GM12892 (cell line): ENCODE measurements around the gene AMBP.

Experiments used
- DNase-seq: peaks from one replicate; pipeline ENCODE4 v3.0.0; 2011; ENCODE audit not compliant: insufficient read length
- FAIRE-seq: peaks from 2 replicates; lab custom pipeline; 2011; peaks lifted over from hg19 to GRCh38; lab: Jason Lieb, UNC
- POLR2A ChIP-seq: IDR thresholded peaks from 2 replicates; pipeline ENCODE4 v1.6.1; 2011; ENCODE audit warnings: low read depth, low read length, control low read depth
- POLR2AphosphoS5 ChIP-seq: IDR thresholded peaks from 2 replicates; pipeline ENCODE4 v1.6.1; 2011; ENCODE audit warnings: low read depth, low read length, control low read depth
- TAF1 ChIP-seq: IDR thresholded peaks from 2 replicates; pipeline ENCODE4 v1.6.1; 2011; ENCODE audit warnings: low read depth, mild to moderate bottlenecking, control low read depth, low read length, borderline replicate concordance

AMBP gene

DNA sequence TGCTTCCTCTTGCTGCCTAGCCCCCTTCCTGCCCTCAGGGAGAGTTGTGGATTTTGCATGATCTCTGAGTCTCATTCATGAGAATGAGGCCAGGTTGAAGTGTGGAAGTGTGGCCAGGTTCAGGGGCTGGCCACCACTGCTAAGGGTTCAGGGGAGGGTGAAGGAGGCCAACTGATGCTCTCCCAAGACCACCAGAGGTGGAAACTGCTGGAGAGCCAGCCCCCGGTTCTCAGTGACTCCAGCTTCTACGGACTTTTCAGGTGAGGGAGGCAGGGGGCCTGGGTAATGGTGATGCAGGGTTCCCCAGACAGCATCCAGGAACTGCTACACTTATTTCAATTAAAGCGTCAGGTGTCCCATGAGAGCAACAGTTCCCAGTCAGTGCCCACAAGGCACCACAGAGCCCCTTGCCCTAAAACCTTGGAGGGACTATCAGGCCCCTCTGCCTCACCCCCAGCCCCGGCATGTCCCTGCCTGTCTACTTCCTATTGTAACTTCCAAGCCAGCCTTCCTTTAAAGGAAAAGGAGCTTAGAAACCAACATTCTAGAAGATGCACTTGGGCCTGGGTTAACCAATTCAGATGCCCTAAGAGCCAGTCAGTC is 50.1 kb downstream of the AMBP start:
- DNase-seq, result no peak
- FAIRE-seq, result no peak
- no peak for TF ChIP-seq POLR2A
- TF ChIP-seq TAF1, result no peak
- no peak for TF ChIP-seq POLR2AphosphoS5

DNA sequence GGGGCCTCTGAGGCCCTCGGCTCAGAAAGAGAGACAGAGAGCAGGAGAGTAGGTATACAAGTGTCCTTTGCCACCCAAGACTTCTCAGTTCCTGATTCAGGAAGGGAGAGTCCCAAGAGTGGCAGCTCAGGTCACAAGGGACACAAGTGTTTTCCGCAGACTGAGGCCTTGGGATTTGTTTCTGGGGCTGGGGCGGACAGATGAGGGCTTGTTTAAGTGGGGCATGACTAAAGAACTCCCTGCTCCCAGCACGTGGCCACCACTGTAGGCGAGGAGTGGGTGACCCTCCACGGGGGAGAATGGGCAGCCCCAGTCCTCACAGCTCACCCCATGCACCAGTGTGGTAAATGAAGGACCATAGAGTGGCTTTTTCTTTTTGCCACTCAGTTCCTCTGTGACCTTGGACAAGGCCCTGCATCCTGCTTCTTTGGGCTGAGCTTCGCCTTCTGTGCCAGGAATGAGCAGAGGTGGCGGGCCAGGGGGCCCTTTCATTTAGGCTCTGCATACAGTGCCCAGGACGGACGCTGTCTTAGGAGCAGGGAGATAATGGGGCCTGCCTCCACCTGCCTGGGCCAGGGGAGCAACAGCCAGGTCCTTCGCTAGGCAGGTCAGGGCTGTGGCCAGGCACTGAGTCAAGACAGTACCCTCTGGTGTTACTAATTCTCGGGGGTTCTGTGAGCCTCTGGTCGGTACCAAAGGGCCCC is 50.8 kb downstream of the AMBP start:
- TF ChIP-seq TAF1 (no peak), POLR2A (no peak), POLR2AphosphoS5 (no peak)
- FAIRE-seq, result no peak
- DNase-seq, result no peak

DNA sequence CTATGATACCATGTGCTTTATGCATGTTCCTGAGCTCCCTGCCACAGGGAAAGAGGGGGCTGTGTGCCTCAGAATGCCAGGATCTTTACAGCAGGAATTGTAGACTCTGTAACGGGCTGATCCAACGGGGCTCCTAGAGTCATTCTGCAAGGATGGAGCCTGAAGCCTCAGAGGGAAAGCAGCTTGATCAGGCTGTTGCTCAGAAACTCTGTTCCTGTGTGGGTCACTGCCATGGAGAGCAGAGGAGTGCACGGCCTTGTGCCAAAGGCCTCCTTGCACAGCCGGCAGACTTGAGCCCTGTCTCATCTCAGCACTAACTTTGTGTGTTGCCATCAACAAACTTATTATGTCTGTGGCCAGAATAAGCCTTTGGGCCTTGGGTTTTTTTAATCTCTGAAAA is 51.8 kb downstream of the AMBP start:
- no peak for DNase-seq
- TF ChIP-seq POLR2A, result no peak
- no peak for FAIRE-seq

DNA sequence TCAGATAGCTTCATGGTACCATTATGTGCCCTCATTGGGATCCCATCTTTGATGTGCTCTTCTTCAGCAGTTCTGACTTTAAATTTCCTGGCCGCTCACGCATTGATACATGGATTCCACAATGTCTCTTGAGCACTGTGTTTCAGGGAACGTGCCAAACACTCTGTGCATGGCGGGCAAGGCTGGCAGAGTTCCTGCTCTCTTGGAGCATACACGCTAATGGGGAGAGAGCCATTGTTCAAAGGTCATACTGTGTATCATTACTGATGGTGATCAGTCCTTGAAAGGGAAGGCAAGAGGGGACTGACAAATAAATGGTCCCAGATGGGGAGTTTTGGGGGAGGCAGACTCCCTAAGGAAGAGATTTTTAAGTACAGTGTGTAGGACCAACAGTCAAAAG is 52.3 kb downstream of the AMBP start:
- no peak for TF ChIP-seq TAF1
- no peak for TF ChIP-seq POLR2AphosphoS5
- no peak for TF ChIP-seq POLR2A
- no peak for DNase-seq
- no peak for FAIRE-seq

DNA sequence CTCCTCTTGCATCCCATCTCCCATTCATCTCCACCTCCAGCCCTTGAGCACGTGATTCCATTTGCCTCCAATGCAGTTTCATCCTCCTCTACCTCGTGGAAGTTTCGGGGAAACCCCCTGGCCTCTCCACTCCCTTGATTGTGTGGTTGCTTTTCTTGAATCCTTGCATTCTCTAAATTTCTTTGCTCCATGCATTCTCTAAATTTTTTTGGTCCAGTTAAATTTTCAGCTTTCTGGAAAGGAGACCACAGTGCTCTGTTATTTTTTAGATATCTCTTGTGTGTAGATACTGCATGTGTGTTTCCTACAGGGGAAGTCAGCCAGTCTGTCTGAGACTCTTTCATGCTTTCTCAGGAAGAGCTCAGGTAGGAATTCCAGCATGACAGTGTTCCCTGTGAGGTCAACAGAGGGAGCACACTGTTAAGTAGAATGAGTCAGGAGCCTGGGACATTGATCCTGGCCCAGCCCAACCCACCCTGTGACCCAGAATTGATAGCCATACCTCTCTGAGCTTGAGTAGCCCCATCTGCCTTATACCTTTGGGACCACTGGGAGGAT is 52.8 kb downstream of the AMBP start:
- FAIRE-seq, result no peak
- no peak for DNase-seq
- no peak for TF ChIP-seq POLR2AphosphoS5
- TF ChIP-seq POLR2A, result no peak
- TF ChIP-seq TAF1, result no peak

DNA sequence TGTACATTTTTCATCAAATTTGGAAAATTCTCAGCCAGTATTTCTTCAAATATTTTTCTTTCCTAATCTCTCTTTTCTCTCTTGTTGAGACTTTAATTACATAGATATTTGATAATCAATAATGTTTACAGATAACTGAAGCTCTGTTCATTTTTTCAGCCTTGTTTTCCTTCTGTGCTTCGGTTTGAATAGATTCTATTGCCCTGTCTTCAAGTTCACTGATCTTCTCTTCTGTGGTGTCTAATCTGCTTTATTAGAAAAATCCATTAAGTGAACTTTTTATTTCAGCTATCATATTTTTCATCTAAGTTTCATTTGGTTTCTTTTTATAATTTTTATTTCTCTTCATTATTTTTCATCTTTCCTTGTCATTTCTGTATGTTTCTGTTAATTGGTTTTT is 54.1 kb downstream of the AMBP start:
- no peak for FAIRE-seq
- TF ChIP-seq POLR2A (no peak), TAF1 (no peak), POLR2AphosphoS5 (no peak)
- DNase-seq, result no peak

DNA sequence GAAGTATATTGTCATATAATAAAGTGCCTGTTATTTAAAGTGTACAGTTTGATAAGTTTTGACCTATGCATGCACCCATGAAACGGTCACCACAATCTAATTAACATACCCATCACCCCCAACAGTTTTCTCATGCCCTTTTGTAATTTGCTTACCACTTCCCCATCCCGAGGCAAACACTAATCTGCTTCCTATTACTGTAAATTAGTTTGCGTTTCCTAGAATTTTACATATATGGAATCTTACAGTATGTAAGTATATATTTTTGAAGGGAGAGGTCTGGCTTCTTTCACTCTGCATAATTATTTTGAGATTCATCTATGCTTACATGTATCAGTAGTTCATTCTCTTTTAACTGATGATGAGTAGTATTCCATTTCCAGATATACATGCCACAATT is 56.5 kb downstream of the AMBP start:
- DNase-seq, result no peak
- no peak for TF ChIP-seq TAF1
- no peak for TF ChIP-seq POLR2AphosphoS5
- TF ChIP-seq POLR2A, result no peak
- FAIRE-seq, result no peak

DNA sequence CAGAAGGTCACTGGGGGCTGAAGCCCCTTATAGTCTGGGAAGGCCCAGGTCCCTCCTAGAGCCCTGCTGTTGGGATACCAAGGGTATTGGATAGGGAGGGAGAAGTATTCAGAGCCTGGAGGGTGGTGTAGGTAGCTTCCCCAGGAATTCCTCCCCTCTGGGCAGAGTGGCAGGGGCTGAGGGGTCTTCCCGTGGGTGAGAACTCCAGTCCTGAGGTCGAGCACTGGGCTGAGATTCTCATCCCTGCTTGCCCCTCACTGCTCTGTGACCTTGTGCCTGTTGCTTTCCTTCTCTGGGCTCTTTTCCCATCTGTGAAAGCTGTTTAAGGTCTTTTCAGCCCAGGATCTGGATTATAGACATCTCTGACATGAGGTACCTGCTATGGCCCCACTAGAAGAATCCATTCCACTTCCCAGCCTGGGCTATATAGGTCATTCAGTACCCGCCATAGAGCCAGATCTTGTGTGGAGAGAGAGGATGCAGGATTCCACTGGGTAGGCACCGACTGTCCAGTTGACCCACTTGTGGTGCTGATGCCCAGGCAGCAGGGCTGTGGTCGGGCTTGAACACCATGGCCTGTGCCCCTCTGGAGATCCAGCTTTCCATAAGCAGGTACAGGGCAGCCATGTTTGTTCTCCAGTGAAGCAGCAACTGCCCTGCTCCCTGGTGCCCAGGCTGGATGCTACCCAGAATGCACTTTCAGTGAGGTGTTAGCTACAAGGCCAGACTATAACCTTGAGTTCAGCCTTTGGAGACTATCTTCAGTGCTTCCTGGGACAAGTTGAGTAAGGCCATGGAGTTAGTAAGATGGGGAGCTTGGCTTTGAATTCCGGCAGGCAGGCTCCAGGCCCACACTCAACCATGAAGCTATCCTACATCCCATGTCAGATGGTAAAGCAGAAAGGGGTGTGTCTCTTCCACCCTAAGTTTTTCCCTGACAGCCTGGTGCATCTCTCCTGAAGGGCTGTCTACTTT is 60.1 kb downstream of the AMBP start:
- no peak for FAIRE-seq
- no peak for TF ChIP-seq POLR2AphosphoS5
- no peak for TF ChIP-seq POLR2A
- TF ChIP-seq TAF1, result no peak

DNA sequence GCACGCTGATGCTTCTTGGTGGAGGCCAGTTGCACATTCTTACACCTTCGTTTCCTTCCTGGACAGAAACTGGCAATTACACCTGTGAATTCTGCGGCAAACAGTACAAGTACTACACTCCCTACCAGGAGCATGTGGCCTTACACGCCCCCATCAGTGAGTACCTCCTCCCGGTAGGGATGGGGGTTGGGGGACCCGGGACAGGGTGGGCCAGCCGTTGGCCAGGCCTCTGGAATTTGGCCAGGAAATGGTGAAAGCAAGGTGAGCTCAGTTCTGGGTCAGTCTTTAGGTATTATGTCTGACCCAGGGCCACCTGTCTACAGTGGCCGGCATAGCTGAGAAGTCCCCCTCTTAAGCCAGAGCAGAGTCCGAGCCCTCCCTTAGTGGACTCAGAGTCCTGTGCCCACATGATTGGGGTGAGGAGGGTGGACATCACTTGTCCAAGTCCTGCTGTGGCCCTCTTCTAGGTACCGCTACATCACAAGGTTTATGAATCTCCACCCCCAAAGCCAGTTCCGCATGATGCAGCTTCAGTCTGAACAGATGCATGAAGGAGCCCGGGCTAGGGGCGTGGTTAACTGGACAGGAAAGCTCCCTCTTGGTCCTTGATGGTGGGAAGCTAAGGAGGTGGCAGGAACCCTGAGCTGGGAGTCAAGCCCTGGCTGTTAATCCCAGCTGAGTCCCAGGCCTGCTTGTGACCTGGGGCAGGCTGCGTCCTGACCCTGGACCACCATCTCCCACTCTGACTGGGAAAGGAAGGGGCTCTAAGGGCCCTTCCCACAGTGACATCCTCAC is 61.3 kb downstream of the AMBP start:
- DNase-seq (no peak), FAIRE-seq (no peak)
- TF ChIP-seq POLR2A, result no peak
- TF ChIP-seq TAF1, result no peak
- no peak for TF ChIP-seq POLR2AphosphoS5

More for the DNA sequence above, 60.1 kb downstream of the AMBP start:
- no peak for DNase-seq

DNA sequence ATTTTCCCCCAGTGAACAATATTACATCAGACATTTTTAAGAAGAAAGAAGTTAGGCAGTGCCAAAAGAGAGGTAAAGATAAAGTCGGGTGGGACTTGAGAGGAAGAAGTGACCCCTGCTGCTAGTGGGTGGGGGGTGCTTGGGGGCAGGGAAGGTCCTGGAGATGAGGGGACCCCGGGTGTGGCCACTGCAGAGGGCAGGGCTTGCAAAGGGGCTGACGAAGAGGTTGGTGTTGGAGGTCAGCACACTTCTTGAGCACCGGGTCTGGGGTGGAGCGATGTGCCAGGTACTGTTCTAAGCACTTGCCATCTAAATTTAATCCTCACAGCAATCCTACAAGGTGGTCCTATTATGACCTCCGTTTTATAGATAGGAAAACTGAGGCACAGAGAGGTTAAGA is 62.0 kb downstream of the AMBP start:
- DNase-seq, result no peak
- TF ChIP-seq TAF1 (no peak), POLR2AphosphoS5 (no peak), POLR2A (no peak)
- no peak for FAIRE-seq

DNA sequence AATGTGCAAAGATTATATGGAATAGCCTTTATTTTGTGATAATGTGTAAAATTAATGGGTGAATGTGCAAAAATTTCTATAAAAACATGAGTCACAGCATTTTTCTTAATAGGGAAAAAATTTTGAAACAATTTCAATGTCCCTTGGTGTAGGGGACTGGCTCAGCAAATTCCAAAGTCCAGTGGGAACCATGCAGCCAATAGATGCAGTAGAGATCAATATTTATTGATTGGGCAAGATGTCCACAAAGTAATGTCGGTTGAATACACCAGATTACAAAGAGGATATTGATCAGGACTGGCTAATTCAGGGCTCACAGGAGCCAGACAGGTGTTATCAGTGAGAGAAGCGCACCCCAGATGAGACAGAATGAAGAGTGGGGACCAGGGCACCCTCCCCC is 62.5 kb downstream of the AMBP start:
- no peak for TF ChIP-seq POLR2AphosphoS5
- no peak for TF ChIP-seq TAF1
- no peak for TF ChIP-seq POLR2A
- FAIRE-seq (no peak), DNase-seq (no peak)
